ENCODE results near the gene TSG101. TPM values are rescaled to one million over a fixed set of nuclear protein-coding genes. Genes with fewer than 3 reads are reported as not detected.

Gene TSG101
- total RNA-seq, 1 experiment from 2014 or later, result 46.9 TPM

DNA sequence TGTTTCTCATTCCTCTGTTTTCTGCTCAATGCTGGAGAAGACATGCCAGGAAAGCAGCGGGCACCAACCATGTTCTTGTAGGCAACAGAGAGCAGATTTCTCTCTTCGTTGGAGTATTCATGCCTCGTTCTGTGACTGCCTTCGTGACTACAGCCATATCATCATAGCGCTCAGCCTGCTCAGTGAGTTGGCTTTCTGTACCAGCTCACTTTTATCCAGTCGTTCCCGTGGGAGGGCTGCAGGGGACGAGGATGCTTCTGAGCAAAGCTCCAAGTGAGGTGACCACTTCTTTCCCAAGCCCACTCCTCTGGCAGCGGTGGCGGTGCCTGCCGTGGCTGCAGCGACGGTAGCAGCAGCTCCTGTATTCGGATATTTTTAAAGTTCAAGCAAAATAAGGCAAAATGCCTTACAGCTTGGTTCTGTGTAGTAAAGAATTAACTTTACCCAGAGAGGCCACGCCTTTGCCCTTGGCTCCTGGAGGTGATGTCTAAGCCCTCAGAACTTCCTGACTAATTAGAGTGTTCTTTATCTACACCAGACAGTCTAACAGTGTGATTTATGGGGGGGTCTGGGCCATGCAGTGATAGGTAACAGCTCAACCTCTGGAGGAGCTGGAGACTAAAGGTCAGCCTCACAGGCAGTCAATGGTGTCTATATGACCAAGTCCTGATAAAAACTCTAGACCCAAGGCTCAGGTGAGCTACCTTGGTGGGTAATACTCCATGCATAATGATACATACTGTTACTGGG lies 35.8 kb downstream of the TSG101 start:
- TF ChIP-seq EZH2phosphoT487 (IDR thresholded peaks at IDR 0.05; ENCODE audit: borderline replicate concordance, low read length) (no peak), EZH2 (IDR thresholded peaks at IDR 0.05; ENCODE audit: low read length, unreplicated experiment) (no peak)
- TF ChIP-seq, protein P1, sequence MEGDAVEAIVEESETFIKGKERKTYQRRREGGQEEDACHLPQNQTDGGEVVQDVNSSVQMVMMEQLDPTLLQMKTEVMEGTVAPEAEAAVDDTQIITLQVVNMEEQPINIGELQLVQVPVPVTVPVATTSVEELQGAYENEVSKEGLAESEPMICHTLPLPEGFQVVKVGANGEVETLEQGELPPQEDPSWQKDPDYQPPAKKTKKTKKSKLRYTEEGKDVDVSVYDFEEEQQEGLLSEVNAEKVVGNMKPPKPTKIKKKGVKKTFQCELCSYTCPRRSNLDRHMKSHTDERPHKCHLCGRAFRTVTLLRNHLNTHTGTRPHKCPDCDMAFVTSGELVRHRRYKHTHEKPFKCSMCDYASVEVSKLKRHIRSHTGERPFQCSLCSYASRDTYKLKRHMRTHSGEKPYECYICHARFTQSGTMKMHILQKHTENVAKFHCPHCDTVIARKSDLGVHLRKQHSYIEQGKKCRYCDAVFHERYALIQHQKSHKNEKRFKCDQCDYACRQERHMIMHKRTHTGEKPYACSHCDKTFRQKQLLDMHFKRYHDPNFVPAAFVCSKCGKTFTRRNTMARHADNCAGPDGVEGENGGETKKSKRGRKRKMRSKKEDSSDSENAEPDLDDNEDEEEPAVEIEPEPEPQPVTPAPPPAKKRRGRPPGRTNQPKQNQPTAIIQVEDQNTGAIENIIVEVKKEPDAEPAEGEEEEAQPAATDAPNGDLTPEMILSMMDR (conservative IDR thresholded peaks at IDR 0.05; ENCODE audit: low read depth, low read length), result no peak
- intact Hi-C loops (cut with micrococcal nuclease), result loop anchor here (5.0 to 10.0 kb wide), 2 partner anchors 84 to 166 kb away; partner anchors contain the start of genes GTF2H1 and HPS5
- Histone ChIP-seq H3K9ac (ENCODE audit: low read length) (no peak overlapping the region), H2AFZ (ENCODE audit: low read length) (no peak overlapping the region), H3K4me1 (ENCODE audit: insufficient read depth, low read length) (peaks cover 62% of the 10 kb centered on the region), H3K27ac (ENCODE audit: low read length) (0 out of 2 replicates have a peak overlapping the region, but pooled peaks have one; percentile 44), H3K4me2 (ENCODE audit: low read length) (peak overlapping the region; percentile 72), H3F3A (ENCODE audit: low read length, unreplicated experiment) (peaks cover 12% of the 10 kb centered on the region), H4K20me1 (ENCODE audit: low read length) (no peaks in the 10 kb centered on the region), H3K27me3 (ENCODE audit: low read length) (no peaks in the 10 kb centered on the region), H3K36me3 (ENCODE audit: low read depth, low read length) (no peaks in the 10 kb centered on the region), H3K4me3 (ENCODE audit: low read length) (no peak overlapping the region), H3K9me2 (replicated peaks; ENCODE audit: low read length) (no peaks in the 10 kb centered on the region), H3K9me3 (ENCODE audit: low read length) (no peaks in the 10 kb centered on the region), H3K79me2 (ENCODE audit: low read length) (no peaks in the 10 kb centered on the region)
- CTCF ChIA-PET, result no interaction called here
- ATAC-seq (no peak), DNase-seq (no peak)
- POLR2A ChIA-PET (ENCODE audit: unreplicated experiment), result no interaction called here
- BruUV-seq (replicated peaks), result no TSS peak

DNA sequence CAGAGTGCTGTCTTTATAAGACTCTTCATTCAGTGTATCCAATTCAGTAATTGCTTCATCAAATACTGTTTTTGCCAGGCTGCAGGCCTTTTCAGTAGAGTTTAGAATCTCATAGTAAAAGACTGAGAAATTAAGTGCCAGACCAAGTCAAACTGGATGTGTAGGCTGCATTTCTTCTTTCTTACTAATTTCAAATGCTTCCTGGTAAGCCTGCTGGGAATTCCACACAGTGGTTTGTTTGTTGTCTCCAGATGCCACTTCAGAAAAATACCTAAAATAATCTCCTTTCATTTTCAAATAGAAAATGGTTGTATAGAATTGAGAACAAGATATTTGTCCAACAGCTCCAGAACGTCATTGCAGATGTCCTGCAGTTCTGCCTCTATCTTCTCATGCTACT lies 36.4 kb downstream of the TSG101 start:
- H3K9me3 ChIP-seq (ENCODE audit: low read length), result no peaks in the 10 kb centered on the region
- no peaks in the 10 kb centered on the region for H3K9me2 ChIP-seq (replicated peaks; ENCODE audit: low read length)
- H3K4me3 ChIP-seq (ENCODE audit: low read length), result no peak overlapping the region
- no peak for TF ChIP-seq EZH2 (IDR thresholded peaks at IDR 0.05; ENCODE audit: low read length, unreplicated experiment)
- TF ChIP-seq, protein P1 (conservative IDR thresholded peaks at IDR 0.05; ENCODE audit: low read depth, low read length), result no peak
- no peak for TF ChIP-seq EZH2phosphoT487 (IDR thresholded peaks at IDR 0.05; ENCODE audit: borderline replicate concordance, low read length)
- ChIA-PET CTCF (no interaction called here), POLR2A (ENCODE audit: unreplicated experiment) (no interaction called here)
- no peaks in the 10 kb centered on the region for H4K20me1 ChIP-seq (ENCODE audit: low read length)
- DNase-seq (peak; percentile 40), ATAC-seq (no peak)
- H2AFZ ChIP-seq (ENCODE audit: low read length), result no peak overlapping the region
- intact Hi-C loops (cut with micrococcal nuclease), result loop anchor here (5.0 to 10.0 kb wide), 2 partner anchors 83 to 166 kb away; partner anchors contain the start of genes GTF2H1 and HPS5
- BruUV-seq (replicated peaks), result no TSS peak
- no peaks in the 10 kb centered on the region for H3K79me2 ChIP-seq (ENCODE audit: low read length)
- H3K36me3 ChIP-seq (ENCODE audit: low read depth, low read length), result no peaks in the 10 kb centered on the region
- H3K4me2 ChIP-seq (ENCODE audit: low read length), result peak overlapping the region; percentile 22
- 0 out of 2 replicates have a peak overlapping the region, but pooled peaks have one; percentile 10 for H3K27ac ChIP-seq (ENCODE audit: low read length)
- H3K9ac ChIP-seq (ENCODE audit: low read length), result no peak overlapping the region
- peaks cover 12% of the 10 kb centered on the region for H3F3A ChIP-seq (ENCODE audit: low read length, unreplicated experiment)
- peaks cover 60% of the 10 kb centered on the region for H3K4me1 ChIP-seq (ENCODE audit: insufficient read depth, low read length)
- no peaks in the 10 kb centered on the region for H3K27me3 ChIP-seq (ENCODE audit: low read length)

DNA sequence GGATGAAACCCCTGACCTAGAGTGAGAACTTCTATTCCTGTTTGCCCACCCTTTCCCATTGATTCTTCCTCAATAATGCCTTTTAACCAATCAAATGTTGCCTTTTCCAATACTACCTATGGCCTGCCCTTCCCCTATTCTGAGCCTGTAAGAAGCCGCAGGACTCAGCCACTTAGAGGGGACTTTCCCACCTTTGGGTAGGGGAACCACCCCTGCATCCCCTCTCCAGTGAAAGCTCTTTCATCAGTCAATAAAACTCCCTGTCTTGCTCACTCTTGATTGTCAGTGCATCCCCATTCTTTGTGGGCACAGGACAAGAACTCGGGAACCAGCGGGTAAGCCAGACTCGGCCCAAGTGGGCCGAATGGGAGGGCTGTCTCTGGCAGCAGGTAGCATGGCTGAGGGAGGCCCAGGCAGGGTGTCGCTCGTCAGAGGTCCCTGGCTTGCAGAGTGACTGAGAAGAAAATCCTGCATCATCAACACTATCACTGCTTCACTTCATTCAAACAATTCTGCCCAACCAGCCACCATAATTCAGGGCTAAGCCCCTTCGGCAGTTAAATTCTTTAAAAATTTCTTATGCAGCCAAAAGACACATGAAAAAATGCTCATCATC lies 40.7 kb downstream of the TSG101 start:
- peaks cover 19% of the 10 kb centered on the region for H3K4me1 ChIP-seq (ENCODE audit: insufficient read depth, low read length)
- ChIA-PET CTCF (no interaction called here), POLR2A (ENCODE audit: unreplicated experiment) (no interaction called here)
- no TSS peak for BruUV-seq (replicated peaks)
- H4K20me1 ChIP-seq (ENCODE audit: low read length), result no peaks in the 10 kb centered on the region
- H3K4me3 ChIP-seq (ENCODE audit: low read length), result no peak overlapping the region
- TF ChIP-seq EZH2phosphoT487 (IDR thresholded peaks at IDR 0.05; ENCODE audit: borderline replicate concordance, low read length) (no peak), EZH2 (IDR thresholded peaks at IDR 0.05; ENCODE audit: low read length, unreplicated experiment) (no peak)
- TF ChIP-seq, protein P1 (conservative IDR thresholded peaks at IDR 0.05; ENCODE audit: low read depth, low read length), result no peak
- H2AFZ ChIP-seq (ENCODE audit: low read length), result no peak overlapping the region
- DNase-seq, result no peak
- no peak for ATAC-seq
- no peaks in the 10 kb centered on the region for H3K9me3 ChIP-seq (ENCODE audit: low read length)
- no peaks in the 10 kb centered on the region for H3F3A ChIP-seq (ENCODE audit: low read length, unreplicated experiment)
- H3K4me2 ChIP-seq (ENCODE audit: low read length), result no peak overlapping the region
- H3K27ac ChIP-seq (ENCODE audit: low read length), result no peak overlapping the region
- H3K27me3 ChIP-seq (ENCODE audit: low read length), result no peaks in the 10 kb centered on the region
- no peak overlapping the region for H3K9ac ChIP-seq (ENCODE audit: low read length)
- no peaks in the 10 kb centered on the region for H3K9me2 ChIP-seq (replicated peaks; ENCODE audit: low read length)
- H3K36me3 ChIP-seq (ENCODE audit: low read depth, low read length), result peaks cover 23% of the 10 kb centered on the region
- intact Hi-C loops (cut with micrococcal nuclease), result no loop called here
- H3K79me2 ChIP-seq (ENCODE audit: low read length), result no peaks in the 10 kb centered on the region

Measured in PC-3 (cell line).